GM15510 (cell line): Measurements from ENCODE around the gene SAMSN1.

ENCODE experiments used
- POLR2A ChIP-seq: IDR thresholded peaks from 3 replicates; pipeline ENCODE4 v1.6.1; 2011; ENCODE audit warnings: borderline replicate concordance; ENCODE audit not compliant: insufficient read length; ENCODE audit errors: extremely low read depth

Gene SAMSN1

DNA sequence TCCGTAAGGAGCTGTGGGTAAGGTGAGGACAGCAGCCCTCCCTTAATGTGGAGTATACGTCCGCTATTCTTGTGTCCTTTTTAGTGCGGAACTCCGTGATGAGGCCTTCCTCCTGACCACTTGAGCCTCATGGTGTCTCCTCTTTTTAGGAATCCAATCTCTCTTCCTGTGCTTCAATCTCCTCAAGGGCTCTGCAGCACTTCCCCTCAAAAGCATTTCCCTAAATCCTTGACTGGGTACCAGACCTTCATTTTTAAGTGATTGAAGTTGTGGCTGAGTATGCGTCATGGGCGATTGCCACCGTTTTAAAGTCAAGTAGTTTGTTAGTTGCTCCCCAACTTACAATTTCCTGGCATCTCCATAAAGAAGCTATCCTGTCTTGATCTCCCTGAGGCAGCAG lies 62.8 kb downstream of the SAMSN1 start:
- TF ChIP-seq POLR2A: no peak

DNA sequence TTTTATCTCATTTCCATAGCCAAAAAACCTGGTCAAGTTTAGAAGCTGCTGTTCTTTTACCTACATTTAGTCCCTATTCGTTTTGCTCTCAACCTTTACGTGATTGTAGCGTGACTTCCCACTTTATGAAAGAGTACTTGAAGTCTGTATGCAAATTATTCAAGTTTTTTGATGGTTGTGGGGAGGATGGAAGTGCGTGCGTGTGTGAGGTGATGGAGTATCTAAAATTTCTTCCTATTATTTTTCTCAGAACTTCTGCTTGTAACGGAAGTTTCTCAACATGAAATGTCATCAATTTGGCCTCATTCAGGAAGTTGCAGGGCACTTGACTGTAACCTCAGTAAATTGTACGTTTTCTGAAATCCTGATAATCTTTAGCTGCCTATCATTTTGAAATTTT lies 64.0 kb downstream of the SAMSN1 start:
- no peak for TF ChIP-seq POLR2A

DNA sequence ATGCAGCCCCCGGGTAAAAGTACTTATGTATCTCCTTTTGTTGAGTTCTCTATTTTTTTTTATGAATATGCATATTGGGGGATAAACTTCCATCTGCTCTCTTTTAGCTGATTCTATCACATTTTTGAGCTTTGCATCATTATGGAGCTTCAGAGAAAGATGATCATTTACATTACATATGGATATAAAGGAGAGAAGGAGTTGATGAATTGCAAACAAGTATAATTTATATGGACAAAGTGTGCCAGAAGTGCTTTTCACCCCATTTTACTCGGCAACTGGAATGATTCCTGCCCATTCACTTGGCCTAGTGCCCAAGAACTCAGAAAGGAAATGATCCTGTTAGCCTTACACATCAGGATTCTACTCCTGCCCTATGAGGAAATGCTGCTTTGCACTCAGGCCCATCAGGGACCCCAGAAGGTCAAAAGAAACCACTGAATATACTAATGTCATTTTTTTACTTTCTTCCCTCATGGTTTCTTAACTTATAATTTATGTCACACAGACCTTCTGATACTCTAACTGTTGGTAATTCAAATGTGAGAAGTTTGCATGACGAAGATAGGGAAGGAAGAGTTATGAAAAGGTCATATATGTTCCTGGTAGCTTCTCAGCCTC lies 65.6 kb downstream of the SAMSN1 start:
- TF ChIP-seq POLR2A: no peak

DNA sequence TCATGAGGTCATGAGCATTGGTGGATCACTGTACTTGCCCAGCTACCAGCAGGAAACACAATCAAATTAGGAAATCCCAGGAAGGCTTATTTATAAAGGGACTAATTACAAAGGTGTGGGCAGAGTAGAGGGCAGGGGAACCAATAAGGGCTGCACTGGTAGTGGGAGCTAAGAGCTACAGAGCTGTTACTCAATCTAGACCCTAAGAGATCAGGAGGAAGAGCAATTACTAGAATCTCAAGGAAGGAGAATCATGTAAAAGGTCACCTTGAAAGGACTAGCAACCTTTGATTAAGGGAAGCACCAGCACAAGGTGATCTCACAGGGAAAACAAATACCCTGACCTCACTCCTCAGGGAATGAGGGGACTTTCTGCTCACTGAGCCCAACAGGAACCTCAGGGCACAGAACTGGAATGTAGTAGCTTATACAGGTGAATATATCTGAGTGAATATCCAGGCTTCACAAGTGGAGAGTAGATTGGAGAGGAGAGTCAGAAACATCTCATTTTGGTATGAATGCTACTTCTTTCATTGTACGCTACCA lies 66.8 kb downstream of the SAMSN1 start:
- no peak for TF ChIP-seq POLR2A

DNA sequence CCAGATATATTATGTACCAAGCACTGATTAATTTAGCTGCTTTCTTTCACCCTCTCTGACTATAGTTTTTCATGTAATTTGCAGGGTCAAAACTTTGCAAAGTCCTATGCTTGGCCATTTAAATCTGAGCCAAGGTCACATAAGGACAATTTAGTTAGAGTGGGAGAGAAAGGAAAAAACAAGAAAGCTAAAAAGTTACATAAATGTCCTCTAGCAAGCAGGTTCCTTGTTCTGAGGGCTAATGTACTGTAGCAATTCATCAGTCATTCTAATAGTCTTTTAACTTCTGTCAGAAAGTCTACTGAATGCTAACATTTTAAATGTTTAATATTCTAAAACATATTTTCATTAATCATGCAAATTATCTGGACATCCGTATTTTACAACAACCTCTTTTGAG lies 68.3 kb downstream of the SAMSN1 start:
- no peak for TF ChIP-seq POLR2A

DNA sequence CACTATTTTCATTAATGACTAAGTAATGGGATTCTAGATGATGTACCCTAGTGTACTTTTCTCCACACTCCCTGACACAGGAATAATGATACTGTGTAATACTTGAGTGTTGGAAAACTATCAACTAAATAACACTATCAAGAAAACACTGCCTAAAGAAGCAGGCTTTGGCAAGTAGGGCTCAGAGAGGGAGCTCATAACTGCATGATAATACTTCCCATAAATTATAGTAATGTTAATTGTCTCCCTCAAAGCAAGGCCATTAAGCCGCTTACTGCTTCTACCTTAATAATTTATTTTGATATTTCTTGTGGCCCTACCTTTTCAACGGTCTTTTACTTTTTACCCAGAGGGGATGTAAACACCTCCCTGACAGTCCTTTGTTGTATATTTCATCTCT lies 69.0 kb downstream of the SAMSN1 start:
- TF ChIP-seq POLR2A: no peak

DNA sequence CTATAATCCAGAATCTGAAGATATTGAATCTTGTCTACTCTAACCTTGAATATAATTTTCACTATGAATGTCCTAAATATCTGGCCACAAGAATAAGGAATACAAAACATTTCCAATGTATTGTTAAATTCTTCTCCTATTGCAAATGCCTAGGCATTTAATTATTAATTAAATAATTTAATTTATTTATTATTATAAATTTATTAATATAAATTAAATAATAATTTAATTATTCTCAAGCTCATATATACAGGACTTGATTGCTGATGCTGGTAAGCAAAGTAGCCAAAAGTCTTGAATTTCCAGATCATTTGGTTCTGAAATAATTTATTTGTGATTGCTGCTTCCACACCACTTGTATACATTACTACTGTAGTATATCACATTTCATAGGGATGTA lies 71.1 kb downstream of the SAMSN1 start:
- no peak for TF ChIP-seq POLR2A

DNA sequence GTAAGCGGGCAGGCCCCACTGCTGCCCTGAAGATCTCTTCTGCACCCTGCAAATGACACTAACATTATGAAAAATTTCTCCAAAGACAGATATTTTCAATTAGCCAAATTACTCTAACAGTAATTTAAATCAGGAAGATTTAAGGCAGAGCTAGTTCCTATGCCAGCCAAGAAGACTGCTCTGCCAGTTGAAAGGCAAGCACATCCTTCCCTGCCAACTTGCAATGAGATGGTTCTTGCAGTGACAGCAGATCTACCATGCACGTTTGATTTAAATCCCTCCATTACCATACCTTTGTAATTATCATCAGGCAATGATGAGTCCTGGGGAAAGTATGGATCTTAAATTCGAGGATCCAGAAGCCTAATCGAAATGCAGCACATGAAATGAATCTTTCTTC lies 76.5 kb downstream of the SAMSN1 start:
- TF ChIP-seq POLR2A: no peak

DNA sequence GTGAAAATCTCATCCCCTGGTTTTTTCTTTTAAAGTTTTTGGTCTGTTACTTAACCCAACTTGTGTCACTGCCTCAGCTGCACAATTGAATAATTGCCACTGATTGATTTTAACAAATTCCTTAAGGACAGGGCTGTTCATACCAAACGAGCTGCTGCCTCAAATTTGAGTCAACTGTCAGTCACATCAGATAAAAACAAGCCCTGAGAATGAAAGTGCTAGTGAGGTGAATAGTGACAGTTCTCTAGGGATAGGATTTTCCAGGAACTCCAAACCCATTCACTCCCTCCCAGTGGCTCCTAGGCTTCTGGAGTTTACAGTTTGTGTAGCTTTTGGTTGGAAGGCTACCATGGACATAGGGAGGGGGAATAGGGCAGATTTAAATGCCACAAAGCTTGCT lies 79.4 kb downstream of the SAMSN1 start:
- TF ChIP-seq POLR2A: no peak

DNA sequence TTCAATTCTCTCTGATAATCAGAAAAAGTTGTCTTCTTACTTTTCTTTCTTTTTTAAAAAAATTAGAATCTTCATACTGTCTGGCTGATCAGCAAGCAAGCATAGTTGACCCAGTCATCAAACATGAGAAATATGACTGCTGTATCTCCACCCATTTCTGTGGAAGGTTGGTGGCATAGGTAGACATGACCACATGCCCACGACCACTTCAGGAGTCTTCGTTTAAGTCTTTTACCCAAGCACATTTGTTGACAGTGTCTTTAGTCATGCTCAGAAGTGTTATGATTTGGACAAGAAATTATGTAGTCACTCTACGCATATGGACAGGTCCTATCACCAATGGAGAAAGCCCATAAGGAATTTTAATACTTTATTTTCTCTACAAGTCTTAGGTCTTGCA lies 88.4 kb downstream of the SAMSN1 start:
- TF ChIP-seq POLR2A: no peak

DNA sequence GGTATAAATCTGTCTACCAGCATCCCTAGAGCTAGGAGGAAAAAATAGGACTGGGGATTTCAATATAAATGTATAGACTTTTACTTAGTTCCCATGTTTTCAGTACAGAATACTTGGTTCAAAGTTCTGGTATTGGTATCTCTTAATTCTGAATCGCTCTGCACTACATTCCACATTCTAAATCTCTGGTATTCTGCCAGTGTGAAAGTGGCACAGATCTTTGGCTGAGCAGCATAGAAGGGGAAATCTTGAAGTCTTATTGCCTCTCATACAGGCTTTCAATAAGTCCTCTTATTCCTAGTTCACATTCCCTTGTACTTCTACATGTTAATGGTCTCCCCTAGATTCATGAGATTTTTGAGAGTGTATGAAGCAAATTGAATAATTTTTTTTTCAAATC lies 89.2 kb downstream of the SAMSN1 start:
- no peak for TF ChIP-seq POLR2A

DNA sequence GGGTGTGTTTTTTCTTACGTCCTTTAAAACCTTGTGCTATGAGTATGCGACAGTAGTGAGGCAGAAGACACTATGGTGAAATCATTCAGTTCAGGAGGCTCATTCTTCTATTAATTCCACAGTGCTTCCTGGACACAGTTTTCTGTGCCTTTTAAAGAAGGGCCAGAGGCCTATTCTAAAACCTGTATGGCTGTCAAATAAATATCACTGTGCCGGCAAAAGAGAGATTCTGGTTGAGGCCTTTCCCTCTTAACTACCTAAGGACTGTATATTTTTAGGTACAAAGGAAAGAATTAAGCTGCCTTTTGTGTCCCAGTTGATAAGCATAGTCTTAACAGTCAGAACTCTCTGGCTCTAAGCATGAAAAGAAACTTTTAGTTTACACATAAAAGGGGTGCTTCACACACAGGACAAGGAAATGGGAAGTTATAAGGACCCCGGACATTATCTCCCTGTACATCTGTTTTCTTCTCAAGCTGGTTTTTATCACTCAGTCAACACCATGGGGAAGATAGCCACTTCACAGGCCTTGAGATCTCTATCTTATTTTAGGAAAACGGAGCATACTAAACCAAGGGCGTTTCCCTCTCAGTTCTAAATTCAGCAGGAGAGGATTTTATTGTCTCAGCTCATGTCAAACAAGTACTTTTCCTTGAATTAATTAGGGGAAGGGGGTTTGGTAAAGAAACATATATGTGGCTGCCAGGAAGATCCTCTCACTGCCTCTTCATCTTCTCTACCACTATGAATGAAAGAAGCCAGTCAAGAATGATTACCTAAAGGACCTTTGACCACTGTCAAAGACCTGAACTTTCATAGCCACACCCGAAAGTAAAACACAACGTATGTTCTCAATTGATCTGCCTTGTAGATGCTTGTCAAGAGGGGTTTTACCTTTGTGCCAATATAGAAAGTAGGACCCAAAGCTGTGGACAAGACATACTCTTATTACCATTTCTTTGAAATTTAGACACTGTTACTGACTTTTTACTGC lies 91.8 kb downstream of the SAMSN1 start:
- TF ChIP-seq POLR2A: no peak

DNA sequence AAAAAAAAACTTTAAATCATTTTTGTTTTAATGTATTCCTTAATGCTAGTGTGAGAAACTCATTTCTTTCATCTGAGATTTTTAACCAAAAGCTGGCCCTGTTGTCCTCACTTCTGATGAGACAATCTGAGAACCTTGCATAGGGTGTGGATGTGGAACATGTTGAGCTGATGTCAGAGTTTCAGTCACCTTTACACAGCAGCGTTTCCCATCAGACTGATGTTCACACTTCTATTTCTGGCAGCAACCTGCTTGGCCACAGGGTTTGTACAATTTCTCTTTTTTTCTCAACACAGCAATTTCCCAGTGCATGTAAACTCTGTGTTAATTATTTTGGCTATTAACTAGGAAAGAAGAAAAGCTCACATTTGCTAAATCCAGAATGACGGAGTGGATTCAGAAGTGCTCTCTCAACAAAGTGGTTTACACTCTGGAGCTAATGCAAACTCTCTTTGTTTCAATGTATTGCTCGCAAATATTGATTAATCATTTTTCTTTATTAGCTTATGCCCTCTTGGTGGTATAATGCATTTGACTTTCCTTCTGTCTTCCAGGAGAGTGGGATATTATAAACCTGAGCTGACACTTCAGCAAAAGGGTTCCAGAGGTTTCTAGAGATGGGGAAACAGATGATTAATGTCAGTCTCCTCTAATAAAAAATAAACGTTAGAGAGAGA lies 92.6 kb downstream of the SAMSN1 start:
- TF ChIP-seq POLR2A: no peak

DNA sequence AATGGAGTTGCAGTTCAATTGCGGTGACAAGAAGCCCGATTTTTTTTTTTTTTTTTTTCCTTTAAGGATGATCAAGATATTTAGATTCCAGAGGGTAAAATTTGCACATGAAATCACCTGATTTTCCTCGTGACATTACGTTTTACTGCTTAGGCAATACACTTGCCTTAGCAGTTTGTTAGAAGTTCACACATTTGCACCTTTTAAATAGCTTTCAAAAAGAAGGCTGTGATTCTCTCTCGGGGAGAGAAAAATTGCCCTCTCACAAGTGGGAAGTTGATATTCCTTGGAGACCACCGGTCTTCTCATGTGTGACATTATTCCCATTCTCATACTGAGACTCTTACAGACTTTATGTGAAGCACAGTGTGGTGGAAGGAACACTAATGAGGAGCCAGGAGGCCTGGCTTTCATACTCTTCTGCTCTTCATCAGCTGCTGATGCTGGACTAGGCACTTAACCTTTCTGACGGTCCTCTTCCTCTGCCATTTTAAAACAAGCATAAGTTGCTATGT lies 93.3 kb downstream of the SAMSN1 start:
- TF ChIP-seq POLR2A: no peak
